C1 segment of cervical spinal cord (tissue), 14 donors: ENCODE results near the gene S1PR3.

Experiments
- DNase-seq, 14 donors: peaks; one replicate each; lab custom pipeline; 2025; lab: John Stamatoyannopoulos, UW

The S1PR3 gene

DNA sequence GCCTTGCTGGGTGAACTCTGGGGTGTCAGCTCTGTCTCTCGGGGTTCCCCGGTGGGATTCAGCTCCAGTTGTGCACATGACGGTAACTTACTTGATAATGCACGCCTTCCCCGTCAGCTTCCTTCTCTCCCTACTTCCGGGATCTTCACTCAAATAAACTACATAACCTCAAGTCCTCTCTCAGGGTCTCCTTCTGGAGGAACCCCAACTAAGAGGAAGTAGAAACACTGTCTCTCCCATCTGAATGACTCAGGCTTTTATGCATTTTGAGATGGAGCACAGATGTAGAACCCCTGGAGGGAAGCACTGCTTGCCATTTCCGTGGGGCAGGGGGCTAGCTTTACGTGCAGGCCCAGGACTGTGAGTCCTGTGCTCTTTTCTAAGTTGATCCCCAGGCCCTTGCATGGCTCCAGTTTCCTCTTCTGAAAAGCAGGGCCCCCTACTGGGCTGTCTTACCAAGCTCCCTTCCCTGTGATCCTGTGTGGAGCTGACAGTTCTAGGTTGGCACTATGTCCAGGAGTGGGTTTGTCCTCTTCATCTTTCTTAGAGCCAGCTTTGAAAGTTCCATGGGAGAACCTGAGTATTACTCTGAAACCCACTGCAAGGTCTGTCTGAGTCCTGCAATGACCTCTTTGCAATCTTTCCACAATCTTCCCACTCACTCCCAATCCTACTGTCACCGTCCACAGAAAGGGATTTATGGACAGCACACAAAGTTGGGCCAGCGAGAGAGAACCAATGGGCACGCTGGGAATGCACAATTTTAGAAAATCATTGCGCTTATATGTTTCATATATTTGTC, 17.7 kb downstream of the S1PR3 start:
- DNase-seq, result no peak

DNA sequence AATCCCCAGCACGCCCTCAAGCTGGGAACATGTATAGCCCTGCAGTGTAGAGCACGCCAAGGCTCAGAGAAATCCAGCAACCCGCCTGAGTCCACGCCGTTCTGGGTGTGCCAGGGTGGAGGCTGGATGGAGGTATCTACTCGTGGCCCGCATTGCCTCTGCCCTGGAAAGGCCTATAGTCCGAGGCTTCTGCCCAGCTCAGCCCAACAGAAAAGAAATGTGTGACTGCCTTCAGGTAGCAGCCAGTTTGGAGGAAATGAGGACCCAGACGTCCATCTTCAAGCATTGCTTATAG, 18.2 kb downstream of the S1PR3 start:
- DNase-seq, result no peak

DNA sequence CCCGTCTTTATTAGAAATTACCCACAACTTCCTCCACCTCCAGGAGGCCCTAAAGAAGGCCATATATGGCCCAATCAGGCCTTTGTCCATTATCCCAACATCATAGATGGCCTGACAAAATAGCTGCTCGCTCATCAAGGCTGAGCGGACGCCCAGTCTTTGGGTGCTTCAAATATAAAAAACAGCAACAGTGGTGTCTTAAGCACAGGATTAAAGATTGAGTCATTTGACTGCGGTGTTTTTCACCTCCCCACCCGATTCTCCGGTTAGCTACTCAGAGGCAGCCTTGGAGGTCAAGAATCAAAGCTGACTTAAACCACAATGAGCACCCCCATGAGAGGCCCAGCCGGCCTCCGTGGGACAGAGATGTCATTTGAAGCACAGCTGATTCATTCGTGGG, 18.8 kb downstream of the S1PR3 start:
- no peak for DNase-seq

DNA sequence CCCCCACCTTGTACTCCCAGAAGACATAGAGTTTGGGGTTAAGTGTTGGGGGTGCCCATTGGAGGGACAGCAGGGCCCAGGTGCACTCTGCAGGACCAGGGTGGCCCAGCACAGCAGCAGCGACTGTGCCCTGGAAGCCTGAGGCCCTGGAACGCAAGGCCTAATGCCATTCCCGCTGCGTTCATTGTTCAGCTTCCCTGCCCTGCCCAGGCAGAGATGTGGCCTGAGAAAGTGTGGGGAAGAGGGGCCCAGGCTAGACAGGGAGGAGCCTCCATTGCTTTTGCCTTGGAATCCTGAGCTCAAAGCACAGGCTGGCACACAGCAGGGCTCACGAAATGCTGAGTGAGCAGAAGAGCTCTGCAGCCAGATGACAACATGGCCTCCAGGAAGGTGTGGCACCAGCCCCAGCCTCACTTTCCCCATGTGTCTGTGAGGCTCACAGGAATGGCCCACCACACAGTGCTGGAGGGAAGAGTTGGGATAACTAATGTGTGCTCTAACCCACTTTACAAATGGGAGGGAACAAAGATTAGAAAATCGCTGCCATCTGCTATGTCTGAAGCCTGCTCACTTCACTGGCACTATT, 19.4 kb downstream of the S1PR3 start:
- no peak for DNase-seq

DNA sequence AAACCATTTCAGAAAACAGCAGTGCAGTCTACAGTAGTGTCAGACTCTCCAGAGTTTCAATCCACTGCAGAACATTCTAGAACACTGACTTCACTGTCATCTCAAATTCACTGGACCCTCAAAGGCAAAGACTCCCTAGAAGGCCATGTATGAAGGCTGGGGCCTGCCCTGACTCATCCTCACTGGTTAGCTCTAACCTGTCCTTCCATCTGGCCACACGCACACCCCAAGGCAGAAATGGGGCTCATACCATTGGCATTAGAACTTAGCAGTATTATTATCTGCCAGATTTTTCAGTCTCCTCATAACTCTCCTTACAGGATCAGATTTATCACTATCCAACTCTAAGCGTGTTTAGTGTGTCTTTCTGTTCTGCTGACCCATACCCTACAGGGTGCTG, 20.4 kb downstream of the S1PR3 start:
- DNase-seq, result no peak

DNA sequence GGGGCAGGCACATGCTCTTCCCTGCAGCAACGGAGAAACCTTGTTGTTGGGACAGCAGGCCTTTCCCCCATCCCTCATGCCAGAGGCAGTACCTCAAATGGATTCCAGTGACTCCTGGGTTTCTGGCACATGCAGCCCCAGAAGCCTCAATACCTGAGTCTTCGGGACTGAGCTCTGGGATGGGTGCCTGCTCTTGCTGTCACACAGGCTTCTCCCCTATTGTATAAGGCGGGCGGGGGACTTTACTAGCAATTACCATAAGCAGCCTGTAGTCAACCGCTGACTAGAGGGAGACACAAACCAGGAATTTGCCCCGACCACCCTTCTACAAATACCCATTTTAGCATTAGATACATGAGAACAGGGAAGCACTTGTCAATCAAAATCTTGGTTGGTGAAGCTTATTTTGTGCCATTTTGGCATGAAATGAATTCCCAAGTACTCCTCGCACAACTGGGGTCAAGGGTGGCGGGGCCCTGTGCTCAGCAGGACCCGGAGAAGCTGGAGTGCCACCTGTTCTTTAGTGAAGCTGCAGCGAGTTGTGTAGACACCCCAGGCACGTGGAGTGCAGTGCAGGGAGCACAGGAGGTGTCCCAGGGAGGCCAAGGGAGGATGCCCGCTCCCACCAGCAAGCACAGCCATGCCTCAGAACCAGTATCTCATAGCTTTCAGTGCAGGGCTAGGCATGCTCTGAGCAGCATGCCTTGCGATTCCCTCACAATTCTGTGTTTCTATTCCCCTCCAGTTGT, 21.2 kb downstream of the S1PR3 start:
- no peak for DNase-seq

DNA sequence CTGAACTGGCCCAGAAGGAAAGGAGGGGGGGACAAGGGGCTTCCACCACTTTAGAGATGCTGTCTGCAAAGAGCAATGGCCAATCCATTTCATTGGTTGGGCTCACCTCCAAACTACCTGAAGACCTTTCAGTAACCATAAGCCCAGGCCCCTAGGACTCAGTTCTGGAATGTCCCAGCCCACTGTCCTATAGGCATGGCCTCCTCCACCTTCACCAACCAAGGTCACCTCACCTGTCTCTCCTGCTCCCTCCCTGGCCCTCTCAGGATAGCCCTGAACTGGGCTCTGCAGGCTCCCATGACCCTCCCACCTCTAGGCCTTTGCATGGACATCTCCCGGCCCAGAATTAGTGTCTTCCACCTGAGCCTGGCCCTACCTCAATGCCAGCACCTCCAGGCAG, 22.4 kb downstream of the S1PR3 start:
- DNase-seq, result no peak

DNA sequence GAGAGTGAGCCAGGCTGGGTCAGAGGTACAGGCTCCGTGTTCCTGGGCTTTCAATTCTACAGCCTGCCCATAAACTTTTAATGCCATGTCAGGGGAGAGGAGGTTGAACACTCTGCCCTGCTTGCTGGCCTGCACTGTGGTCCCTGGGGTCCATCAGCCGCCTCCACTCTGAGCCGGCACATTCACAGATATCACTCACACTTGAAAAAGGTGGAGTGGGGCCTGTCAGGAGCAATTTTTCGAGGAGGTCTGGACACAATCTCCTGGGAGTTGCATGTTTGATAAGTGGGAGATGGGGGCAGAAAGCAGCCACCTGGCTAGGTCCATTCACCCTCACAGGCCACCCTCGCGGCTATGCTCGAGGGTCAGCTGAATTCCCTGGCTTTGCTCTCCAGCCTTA, 22.9 kb downstream of the S1PR3 start:
- DNase-seq, result no peak

DNA sequence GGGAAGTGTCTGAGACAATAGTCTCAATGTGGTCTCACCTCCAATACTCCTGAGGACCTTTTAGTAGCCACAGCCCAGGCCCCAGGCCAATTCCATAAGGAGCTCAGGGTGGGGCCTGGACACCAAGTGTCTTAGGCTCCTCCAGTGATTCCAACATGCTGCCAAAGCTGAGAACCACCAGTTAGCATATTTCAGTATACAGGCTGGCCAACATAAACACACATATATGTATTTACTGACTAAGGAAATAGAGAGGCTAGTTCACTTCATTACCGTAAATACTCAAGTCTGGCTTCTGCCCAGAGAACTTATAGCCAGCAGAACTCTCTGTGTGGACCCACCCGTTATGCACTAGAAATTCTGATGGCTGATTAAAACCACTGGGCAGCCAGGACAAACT, 24.1 kb downstream of the S1PR3 start:
- DNase-seq, result no peak

DNA sequence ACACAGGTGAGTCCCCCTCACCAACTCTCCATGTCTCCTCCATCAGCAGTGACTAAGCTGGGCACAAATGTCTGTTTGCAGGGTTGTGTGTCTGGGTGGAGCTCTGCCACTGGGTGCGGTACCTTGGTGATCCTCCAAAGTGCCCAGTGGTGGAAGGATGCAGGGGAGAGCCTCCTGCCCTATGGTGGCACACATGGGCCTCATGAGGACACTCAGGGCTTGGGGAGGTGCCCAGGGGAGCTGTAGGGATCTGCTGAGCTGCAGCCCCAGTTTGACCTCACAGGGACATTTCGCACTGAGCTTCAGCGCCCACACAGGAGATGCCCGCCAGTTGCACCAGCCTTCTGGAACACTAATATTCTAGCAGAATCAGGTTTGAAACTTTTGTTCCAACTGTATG, 29.5 kb downstream of the S1PR3 start:
- no peak for DNase-seq

DNA sequence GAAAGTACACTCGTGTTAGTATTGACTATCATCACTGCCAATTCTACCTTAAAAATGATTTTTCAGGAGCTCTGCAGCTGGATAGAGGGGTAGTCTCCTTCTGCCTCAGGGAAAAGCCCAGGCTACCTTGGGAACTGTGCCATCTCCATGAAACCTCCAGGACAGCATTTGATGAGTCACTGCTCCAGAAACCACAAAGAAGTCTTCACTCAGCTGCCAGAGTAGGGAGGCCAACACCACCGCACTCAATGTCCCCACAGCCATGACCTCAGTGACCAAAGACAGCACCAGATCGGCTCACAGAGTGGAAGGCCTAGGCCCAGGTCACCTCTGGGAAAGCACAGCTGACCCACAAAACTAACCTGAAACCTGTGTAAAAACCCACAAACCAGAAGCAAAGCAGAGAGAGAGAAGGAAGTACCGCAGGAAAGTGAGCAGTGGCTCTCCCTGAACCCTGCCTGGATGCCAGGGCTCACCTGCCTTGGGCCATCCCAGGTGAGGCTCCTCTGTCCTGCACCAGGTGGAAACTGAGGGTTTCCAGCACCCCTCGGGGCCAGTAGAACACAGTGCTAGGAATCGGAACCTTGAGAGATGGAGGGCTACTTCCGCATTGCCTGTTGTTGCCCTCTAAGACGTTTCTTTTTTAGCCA, 30.0 kb downstream of the S1PR3 start:
- DNase-seq, result peak in 1 of 14 donors; percentile 58

DNA sequence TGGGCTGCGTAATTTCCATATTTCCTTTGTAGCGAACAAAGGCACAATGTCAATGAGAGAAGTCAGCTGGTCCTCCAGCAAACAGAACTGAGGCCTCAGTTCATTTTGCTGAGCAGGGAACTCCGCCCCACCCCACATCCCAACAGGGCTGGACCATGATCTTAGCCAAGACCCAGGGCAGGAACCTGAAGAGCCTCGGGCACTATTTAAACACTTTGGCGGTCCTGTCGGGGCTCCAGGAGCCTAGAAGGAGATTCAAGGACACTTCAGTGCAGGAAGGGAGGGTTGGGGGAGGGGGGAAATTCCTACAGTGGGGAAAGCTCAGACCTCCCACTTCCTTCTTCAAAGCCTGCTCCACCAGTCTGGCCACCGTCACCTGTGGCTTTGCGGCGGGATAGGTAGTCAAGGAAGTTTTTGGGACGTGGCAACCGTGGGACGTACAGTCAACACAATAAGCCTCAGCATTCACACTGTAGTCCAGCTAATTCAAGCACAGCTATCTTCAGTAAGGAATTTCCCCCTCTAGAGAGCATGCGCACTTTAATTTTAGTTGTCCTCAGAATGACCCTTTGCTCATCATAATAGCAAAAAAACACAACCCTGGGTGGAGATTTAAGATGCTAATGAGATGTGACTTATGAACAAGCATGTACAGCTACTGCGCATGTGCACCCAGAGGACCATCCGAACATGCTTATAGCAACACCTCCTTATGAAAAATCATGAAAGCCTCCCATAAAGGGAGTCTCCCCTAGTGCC, 30.9 kb downstream of the S1PR3 start:
- DNase-seq, result no peak

DNA sequence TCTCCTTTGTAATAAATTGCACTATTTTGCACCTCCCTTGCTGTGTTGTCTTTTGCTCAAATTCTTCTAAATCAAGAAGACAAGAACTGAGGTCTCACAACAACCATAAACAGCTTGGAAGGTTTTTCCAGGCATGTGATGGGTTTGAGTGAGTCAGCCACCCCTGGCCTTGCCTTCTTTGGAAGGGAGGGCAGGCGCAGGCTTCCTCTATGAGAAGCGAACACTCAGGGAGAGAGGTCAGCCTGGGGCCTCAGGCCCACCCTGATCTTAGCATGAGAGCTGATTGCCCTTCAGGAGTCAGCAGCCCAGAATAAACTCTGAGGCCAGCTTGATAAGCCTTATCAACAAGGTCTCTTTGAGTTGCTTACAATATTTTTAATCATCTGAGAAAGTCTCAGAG, 31.6 kb downstream of the S1PR3 start:
- no peak for DNase-seq

DNA sequence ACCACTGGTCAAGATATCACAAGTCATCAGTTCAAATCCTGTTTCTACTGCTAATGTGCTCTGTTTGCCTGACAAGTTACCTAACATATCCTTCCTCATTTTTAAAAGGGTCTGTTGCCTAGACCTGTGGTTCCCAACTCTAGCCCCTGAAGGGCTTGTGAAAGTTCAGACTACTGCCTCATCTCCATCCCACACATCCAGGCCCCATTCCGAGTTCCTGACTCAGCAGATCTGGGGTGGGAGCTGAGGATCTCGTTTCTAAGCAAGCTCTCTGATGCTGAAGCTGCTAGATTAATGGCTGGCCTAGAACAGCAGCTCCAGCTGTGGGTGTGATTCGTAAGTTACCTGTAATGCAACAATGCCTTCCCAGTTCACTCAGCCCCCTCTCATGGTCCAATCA, 32.5 kb downstream of the S1PR3 start:
- no peak for DNase-seq

DNA sequence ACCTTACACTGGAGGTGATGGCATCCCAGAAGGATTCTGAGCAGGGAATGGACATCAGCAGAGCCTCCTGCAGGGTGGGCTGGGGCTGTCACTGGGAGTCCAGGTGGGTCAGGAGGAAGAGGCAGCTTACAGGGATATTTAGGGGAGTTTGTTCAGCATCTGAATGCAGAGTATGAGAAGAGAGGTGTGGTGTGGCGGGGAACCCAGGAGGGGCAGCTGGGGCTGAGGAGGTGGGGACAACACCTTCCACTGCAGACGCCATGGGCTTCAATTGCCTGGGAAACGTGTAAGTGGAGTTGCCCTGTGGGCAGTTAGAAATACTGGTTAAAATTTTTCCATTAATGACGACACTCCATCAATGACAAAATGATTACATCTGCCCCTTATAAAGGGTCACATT, 33.5 kb downstream of the S1PR3 start:
- no peak for DNase-seq

DNA sequence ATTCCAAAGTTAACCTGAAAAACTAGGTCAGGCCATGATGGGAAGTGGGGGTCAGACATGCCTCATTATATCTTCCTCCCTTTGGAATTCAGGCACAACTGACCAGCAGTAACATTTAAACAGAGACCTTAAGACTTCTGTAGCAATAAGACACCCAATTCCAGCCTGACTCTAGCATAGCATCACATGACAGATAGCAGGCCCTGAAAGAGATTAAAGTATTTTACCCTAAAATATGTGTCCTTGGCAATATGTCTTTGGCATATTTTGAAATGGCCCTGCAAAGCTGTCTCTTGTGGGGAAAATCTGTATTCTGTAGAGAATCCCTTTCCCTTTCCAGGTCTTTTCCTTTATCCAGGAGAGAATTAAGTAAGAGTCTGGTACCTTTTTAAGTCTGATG, 34.3 kb downstream of the S1PR3 start:
- DNase-seq, result no peak

DNA sequence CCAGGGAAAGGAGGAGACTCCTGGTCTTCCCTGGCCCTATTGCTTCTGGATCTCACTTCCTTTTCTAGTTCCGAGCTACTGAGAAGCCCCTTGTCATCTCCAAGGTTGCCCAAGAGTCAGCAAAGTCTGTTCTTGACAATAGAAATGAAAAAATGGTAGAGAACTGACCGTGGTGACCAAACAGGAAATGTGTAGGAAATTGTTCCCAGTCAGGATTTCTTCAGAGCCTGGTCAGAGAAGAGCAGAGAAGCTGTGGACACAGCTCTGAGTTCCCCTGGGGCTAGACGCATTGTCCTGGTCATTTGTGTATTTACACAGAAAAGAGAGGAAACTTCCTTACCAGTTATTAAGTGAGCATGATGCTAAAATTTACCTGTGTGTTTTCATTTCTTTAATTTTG, 35.6 kb downstream of the S1PR3 start:
- DNase-seq, result no peak

DNA sequence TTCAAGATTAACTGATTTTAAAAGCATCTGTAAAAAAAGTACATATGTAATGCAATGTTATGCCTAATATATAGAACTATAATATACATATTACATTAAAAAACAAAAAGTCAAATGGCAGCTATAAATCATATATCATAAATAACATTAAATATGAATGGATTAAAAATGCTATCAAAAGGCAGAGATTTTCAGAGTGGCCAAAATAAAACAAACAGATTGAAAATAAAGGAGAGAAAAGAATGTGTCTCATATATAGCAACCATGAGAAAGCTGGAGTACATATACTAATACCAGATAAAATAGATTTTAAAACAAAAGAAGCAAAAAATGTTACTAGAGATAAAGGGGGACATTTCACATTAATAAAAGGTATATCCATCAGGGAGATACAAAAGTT, 38.5 kb downstream of the S1PR3 start:
- no peak for DNase-seq

DNA sequence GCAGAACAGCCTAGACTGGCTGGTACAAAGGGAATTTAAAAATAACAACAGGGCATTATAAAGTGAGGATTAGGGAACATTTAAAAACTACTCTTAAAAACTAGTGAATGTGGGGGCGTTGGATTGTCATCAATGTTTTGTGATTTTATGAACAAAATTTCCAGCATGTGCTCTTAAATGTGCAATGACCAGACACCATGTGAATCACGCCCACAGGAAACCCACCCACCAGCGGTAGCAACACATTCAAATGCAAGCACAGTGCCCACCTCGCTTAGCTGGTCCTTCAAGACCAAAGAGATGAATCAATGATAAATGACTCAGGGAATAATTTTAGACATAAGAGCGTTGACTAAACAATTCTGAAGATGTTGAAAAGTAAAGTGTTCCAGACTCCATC, 40.9 kb downstream of the S1PR3 start:
- no peak for DNase-seq

DNA sequence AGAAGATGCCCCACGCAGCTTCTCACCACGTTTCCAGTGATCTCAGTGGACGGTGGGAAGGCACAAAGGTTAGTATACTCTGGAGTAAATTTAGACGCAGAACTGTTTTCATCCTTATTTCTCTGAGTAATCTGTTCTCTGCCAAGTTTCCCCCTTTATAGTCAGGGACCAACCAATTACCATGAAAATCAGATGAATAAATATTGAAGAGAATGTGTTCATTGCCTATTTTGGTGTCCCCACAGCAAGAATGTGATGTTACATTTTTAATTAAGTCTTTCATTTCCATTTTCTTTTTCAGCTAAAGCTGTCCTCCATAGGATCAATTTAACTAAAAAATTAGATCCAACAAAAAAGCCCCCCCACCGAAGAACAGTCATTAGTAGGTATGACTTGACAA, 41.4 kb downstream of the S1PR3 start:
- no peak for DNase-seq

DNA sequence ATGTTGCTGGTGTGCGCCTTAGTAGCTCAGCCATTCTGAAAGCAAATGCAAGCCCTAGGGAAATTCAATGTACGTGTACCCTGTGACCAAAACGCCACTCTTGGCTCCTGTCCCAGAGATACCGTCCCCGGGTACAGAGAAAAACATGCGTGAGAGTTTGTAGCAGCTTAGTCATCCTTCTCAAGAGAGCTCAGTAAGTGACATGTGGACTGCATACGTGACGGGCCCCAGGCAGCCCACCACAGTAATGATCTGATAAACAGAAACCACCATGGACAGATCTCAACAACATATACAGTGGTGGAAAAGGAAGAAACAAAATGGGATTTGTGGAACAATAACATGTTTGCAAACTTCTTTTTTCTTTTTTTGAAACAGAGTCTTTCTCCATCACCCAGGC, 45.1 kb downstream of the S1PR3 start:
- peak in 4 of 14 donors; percentile 2 to 24 (median 12) for DNase-seq

DNA sequence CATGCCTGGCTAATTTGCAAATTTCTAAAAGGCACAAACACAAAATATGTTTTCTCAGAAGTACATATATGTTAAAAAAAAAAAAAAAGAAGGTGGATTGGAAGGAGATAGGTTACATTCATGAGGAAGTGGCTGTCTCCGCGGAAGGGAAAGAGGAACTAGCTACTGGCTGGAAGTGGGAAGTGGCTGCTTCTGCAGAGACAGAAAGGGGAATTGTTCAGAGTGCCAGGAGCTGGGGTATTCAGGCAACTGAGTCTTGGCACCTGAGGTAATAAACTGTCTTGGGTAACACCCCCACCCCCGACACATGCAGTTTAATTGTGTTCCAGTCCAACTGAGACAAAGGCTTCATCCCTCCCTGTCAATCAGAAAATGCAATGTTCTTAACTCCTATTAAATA, 45.6 kb downstream of the S1PR3 start:
- DNase-seq, result peak in 5 of 14 donors; percentile 5 to 35 (median 16)
